ENCODE data around the gene PAX7. TPM values are rescaled to one million over a fixed set of nuclear protein-coding genes. Genes with fewer than 3 reads are reported as not detected.

PAX7 gene
- total and polyA plus RNA-seq, 4 donors: 0.03 TPM; not detected in 3

- Histone ChIP-seq H3K9ac (ENCODE audit: insufficient read depth in 1 of 2, low read length in 2 of 2) (no peak overlapping the region), H3K36me3 (ENCODE audit: control insufficient read depth in 4 of 4, insufficient read depth in 4 of 4, low read length in 4 of 4) (no peaks in the 10 kb centered on the region), H3K4me1 (ENCODE audit: control insufficient read depth in 5 of 5, insufficient read depth in 5 of 5, low read length in 5 of 5) (peaks cover 0 to 14% (median 0%) of the 10 kb centered on the region in 5 donors), H3K4me3 (no peak overlapping the region), H3K27ac (ENCODE audit: low read depth in 1 of 2, low read length in 1 of 2) (no peak overlapping the region), H3K27me3 (ENCODE audit: control insufficient read depth in 3 of 3, insufficient read depth in 3 of 3, low read length in 2 of 3) (peaks cover 0 to 12% (median 7%) of the 10 kb centered on the region in 3 donors), H3K9me3 (ENCODE audit: control insufficient read depth in 4 of 4, insufficient read depth in 3 of 4, low read length in 3 of 4) (peaks cover 0 to 13% (median 0%) of the 10 kb centered on the region in 4 donors)
- 63 to 71% methylated on average over 14 of the region's 14 CpGs for WGBS, 2 donors
- DNase-seq: no peak
- no peak for TF ChIP-seq CTCF (IDR thresholded peaks at IDR 0.05; ENCODE audit: control extremely low read depth, extremely low read depth)
- no peak for ATAC-seq (ENCODE audit: insufficient read depth, low FRiP score)
Observed at GRCh38 chr1:18795002-18795689, 164.5 kb downstream of the PAX7 start.

DNA sequence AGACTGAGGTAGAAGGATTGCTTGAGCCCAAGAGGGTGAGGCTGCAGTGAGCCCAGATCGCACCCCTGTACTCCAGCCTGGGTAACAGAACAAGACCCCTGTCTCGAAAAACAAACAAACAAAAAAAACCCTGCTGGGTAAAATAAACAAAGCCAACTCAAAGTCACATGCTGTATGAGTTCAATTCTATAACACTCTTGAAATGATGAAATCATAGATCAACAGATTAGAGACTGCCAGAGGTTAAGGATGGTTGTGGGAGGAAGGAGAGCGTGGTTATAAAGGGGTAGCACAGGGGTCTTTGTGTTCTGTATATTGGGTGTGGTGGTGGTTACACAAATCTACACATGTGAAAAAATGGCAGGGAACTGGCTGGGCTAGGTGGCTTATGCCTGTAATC, 166.3 kb downstream of the PAX7 start:
- peaks cover 0 to 2% (median 0%) of the 10 kb centered on the region in 3 donors for H3K27me3 ChIP-seq (ENCODE audit: control insufficient read depth in 3 of 3, insufficient read depth in 3 of 3, low read length in 2 of 3)
- 70 to 73% methylated on average over 3 of the region's 3 CpGs for WGBS, 2 donors
- H3K9ac ChIP-seq (ENCODE audit: insufficient read depth in 1 of 2, low read length in 2 of 2): no peak overlapping the region
- H3K4me1 ChIP-seq (ENCODE audit: control insufficient read depth in 5 of 5, insufficient read depth in 5 of 5, low read length in 5 of 5): peaks cover 0 to 14% (median 0%) of the 10 kb centered on the region in 5 donors
- peaks cover 0 to 13% (median 0%) of the 10 kb centered on the region in 4 donors for H3K9me3 ChIP-seq (ENCODE audit: control insufficient read depth in 4 of 4, insufficient read depth in 3 of 4, low read length in 3 of 4)
- DNase-seq: peak in 1 of 3 donors; percentile 44
- H3K36me3 ChIP-seq (ENCODE audit: control insufficient read depth in 4 of 4, insufficient read depth in 4 of 4, low read length in 4 of 4): no peaks in the 10 kb centered on the region
- ATAC-seq (ENCODE audit: insufficient read depth, low FRiP score): no peak
- no peak for TF ChIP-seq CTCF (IDR thresholded peaks at IDR 0.05; ENCODE audit: control extremely low read depth, extremely low read depth)
- no peak overlapping the region for H3K4me3 ChIP-seq
- H3K27ac ChIP-seq (ENCODE audit: low read depth in 1 of 2, low read length in 1 of 2): no peak overlapping the region

Small RNA genes lying within 50 kb of the gene (small RNA-seq; reads per million reads assigned to genes)
- gene AL031737.1 (ENCODE audit: low replicate concordance): not detected

Other genes with a start within 250 kb of the PAX7 start
- 1 to 10 TPM; 1.3 to 4.9 TPM for gene KLHDC7A, start 149.9 kb upstream of the PAX7 start, total RNA-seq
- gene KLHDC7A, start 149.9 kb upstream of the PAX7 start, polyA plus RNA-seq: 1 to 10 TPM; 1.0 to 1.9 TPM
- not detected for gene TAS1R2, start 228.8 kb downstream of the PAX7 start, total RNA-seq
- gene TAS1R2, start 228.8 kb downstream of the PAX7 start, polyA plus RNA-seq: not detected